CD4-positive, alpha-beta memory T cell (primary cell): ENCODE data around the gene ESYT2. TPM values are rescaled to one million over a fixed set of nuclear protein-coding genes. Genes with fewer than 3 reads are reported as not detected.
A peak's percentile ranks its signal among the peaks of the same experiment; 100 is the strongest.

Experiments used
- CTCF ChIA-PET: fragments of 350-600 bp; sonication (Branson Sonifier 250); formaldehyde crosslinking; loops from one replicate; lab custom pipeline; 2021; ENCODE audit warnings: inconsistent platforms; ENCODE audit not compliant: partially characterized antibody; lab: Charles Lee
- POLR2A ChIA-PET: fragments of 350-600 bp; sonication (Branson Sonifier 250); formaldehyde crosslinking; loops from one replicate; lab custom pipeline; 2021; ENCODE audit not compliant: partially characterized antibody; lab: Charles Lee
- DNase-seq, 5 donors: peaks; one replicate each; pipeline versions ENCODE4 v3.0.0 to v3.0.0-alpha.2; 2020 to 2022; ENCODE audit warnings: mixed read lengths in 1 of 5
- H3K27ac ChIP-seq: one replicate; pipeline ENCODE4 v1.7.0; 2013; ENCODE audit warnings: low read depth, low read length
- H3K27me3 ChIP-seq: 2 replicates; pipeline ENCODE4 v1.7.0; 2013; ENCODE audit warnings: mild to moderate bottlenecking, low read length, moderate library complexity; ENCODE audit not compliant: insufficient read depth
- H3K36me3 ChIP-seq: 2 replicates; pipeline ENCODE4 v1.7.0; 2013; ENCODE audit warnings: mild to moderate bottlenecking, low read length, moderate library complexity; ENCODE audit not compliant: insufficient read depth
- H3K4me1 ChIP-seq: 2 replicates; pipeline ENCODE4 v1.7.0; 2013; ENCODE audit warnings: mild to moderate bottlenecking, low read length, moderate library complexity; ENCODE audit not compliant: insufficient read depth
- H3K4me3 ChIP-seq, 2 donors: one replicate each; pipeline ENCODE4 v1.7.0; 2013; ENCODE audit warnings: low read length in 2 of 2, mild to moderate bottlenecking in 1 of 2
- H3K9me3 ChIP-seq, 2 donors: one replicate each; pipeline ENCODE4 v1.7.0; 2013; ENCODE audit warnings: low read length in 2 of 2, control low read depth in 1 of 2; ENCODE audit not compliant: control insufficient read depth in 1 of 2
- H3K27ac Mint-ChIP-seq, 7 donors: one replicate each; pipeline ENCODE4 v1.8.0; 2020 to 2021; ENCODE audit warnings: mixed read lengths in 7 of 7, mild to moderate bottlenecking in 6 of 7, inconsistent platforms in 3 of 7, moderate library complexity in 3 of 7
- H3K27me3 Mint-ChIP-seq, 2 donors: one replicate each; pipeline ENCODE4 v1.8.0; 2020 to 2021; ENCODE audit warnings: mixed read lengths in 2 of 2
- H3K36me3 Mint-ChIP-seq, 2 donors: one replicate each; pipeline ENCODE4 v1.8.0; 2020 to 2021; ENCODE audit warnings: mixed read lengths in 2 of 2, inconsistent platforms in 1 of 2, mild to moderate bottlenecking in 1 of 2
- H3K4me1 Mint-ChIP-seq, 4 donors: one replicate each; pipeline ENCODE4 v1.8.0; 2020 to 2021; ENCODE audit warnings: mixed read lengths in 4 of 4, mild to moderate bottlenecking in 1 of 4
- H3K4me3 Mint-ChIP-seq, 8 donors: one replicate each; pipeline ENCODE4 v1.8.0; 2020 to 2021; ENCODE audit warnings: mixed read lengths in 8 of 8, mild to moderate bottlenecking in 7 of 8, moderate library complexity in 6 of 8, inconsistent platforms in 3 of 8
- H3K9me3 Mint-ChIP-seq, 8 donors: one replicate each; pipeline ENCODE4 v1.8.0; 2020 to 2021; ENCODE audit warnings: mixed read lengths in 8 of 8, mild to moderate bottlenecking in 5 of 8, inconsistent platforms in 3 of 8, moderate library complexity in 1 of 8
- intact Hi-C: fragments of 100-400 bp; cut with micrococcal nuclease; formaldehyde crosslinking; loops from one replicate; pipeline ENCODE4 v1.15.1; 2023
- polyA plus RNA-seq, 2 donors: library from polyadenylated mRNA; unstranded; fragments of 300-500 nt; fragmentation: Illumina TruSeq; gene quantifications; one replicate each; pipeline ENCODE4 v1.2.3, GENCODE V29; 2021
- total RNA-seq, 2 experiments: library from RNA; stranded (reverse); gene quantifications; one replicate each; pipeline ENCODE4 v1.2.3, GENCODE V29; 2021

The ESYT2 gene
- total and polyA plus RNA-seq, 4 experiments from 2014 or later: 52.3 to 116 (median 106) TPM

- H3K9me3 ChIP-seq: no peaks in the 10 kb centered on the region
- H3K27ac Mint-ChIP-seq: peak overlapping the region in 1 of 7 donors; percentile 56
- H3K27me3 ChIP-seq: no peaks in the 10 kb centered on the region
These were observed 69.4 kb downstream of the ESYT2 start for GRCh38 chr7:158759749-158760444.

GRCh38 chr7:158759245-158759614 is 70.1 kb downstream of the ESYT2 start:
- Histone ChIP-seq H3K4me1 (no peaks in the 10 kb centered on the region), H3K36me3 (peaks cover 57% of the 10 kb centered on the region), H3K4me3 (no peak overlapping the region), H3K9me3 (no peaks in the 10 kb centered on the region), H3K27ac (no peak overlapping the region), H3K27me3 (no peaks in the 10 kb centered on the region)
- Mint-ChIP-seq H3K4me3 (no peak overlapping the region), H3K4me1 (peaks cover 0 to 8% (median 1%) of the 10 kb centered on the region in 4 donors), H3K9me3 (no peaks in the 10 kb centered on the region), H3K27ac (no peak overlapping the region), H3K27me3 (no peaks in the 10 kb centered on the region), H3K36me3 (peaks cover 64 to 85% of the 10 kb centered on the region in 2 donors)
- intact Hi-C loops: no loop called here
- no peak for DNase-seq
- POLR2A ChIA-PET: no interaction called here
- CTCF ChIA-PET: interaction anchor here (0.6 to 2.5 kb wide), 6 partner anchors 24 to 218 kb away, joined by 3 to 18 read pairs (median 4); no protein-coding TSS in a partner anchor

More at GRCh38 chr7:158759749-158760444, 69.4 kb downstream of the ESYT2 start:
- Mint-ChIP-seq H3K36me3 (peaks cover 68 to 88% of the 10 kb centered on the region in 2 donors), H3K4me1 (peaks cover 0 to 8% (median 1%) of the 10 kb centered on the region in 4 donors), H3K9me3 (no peaks in the 10 kb centered on the region), H3K4me3 (peak overlapping the region in 1 of 8 donors; percentile 12), H3K27me3 (no peaks in the 10 kb centered on the region)
- DNase-seq: no peak
- ChIA-PET CTCF (interaction anchor here (0.6 to 2.5 kb wide), 8 partner anchors 23 to 217 kb away, joined by 3 to 18 read pairs (median 4); no protein-coding TSS in a partner anchor), POLR2A (no interaction called here)
- intact Hi-C loops: loop anchor here (2.0 to 10.0 kb wide), 3 partner anchors 55 to 217 kb away; partner anchors contain the start of genes ESYT2 and NCAPG2
- H3K27ac ChIP-seq: no peak overlapping the region
- peaks cover 58% of the 10 kb centered on the region for H3K36me3 ChIP-seq
- H3K4me1 ChIP-seq: no peaks in the 10 kb centered on the region
- no peak overlapping the region for H3K4me3 ChIP-seq

GRCh38 chr7:158758586-158759244 is 70.6 kb downstream of the ESYT2 start:
- Histone ChIP-seq H3K36me3 (peaks cover 54% of the 10 kb centered on the region), H3K4me3 (no peak overlapping the region), H3K27ac (no peak overlapping the region), H3K4me1 (no peaks in the 10 kb centered on the region), H3K27me3 (no peaks in the 10 kb centered on the region), H3K9me3 (no peaks in the 10 kb centered on the region)
- H3K27ac Mint-ChIP-seq: peak overlapping the region in 2 of 7 donors; percentile 38 to 41
- intact Hi-C loops: no loop called here
- H3K9me3 Mint-ChIP-seq: no peaks in the 10 kb centered on the region
- peak overlapping the region in 2 of 8 donors; percentile 6 to 12 for H3K4me3 Mint-ChIP-seq
- POLR2A ChIA-PET: interaction anchor here (1.3 kb wide), 1 partner anchor 53 kb away, joined by 3 read pairs; no protein-coding TSS in a partner anchor
- peaks cover 63 to 82% of the 10 kb centered on the region in 2 donors for H3K36me3 Mint-ChIP-seq
- peaks cover 0 to 8% (median 1%) of the 10 kb centered on the region in 4 donors for H3K4me1 Mint-ChIP-seq
- H3K27me3 Mint-ChIP-seq: no peaks in the 10 kb centered on the region
- DNase-seq: no peak
- CTCF ChIA-PET: interaction anchor here (1.4 to 2.5 kb wide), 3 partner anchors 24 to 218 kb away, joined by 4 to 18 read pairs (median 5); no protein-coding TSS in a partner anchor

GRCh38 chr7:158757404-158757989 is 71.8 kb downstream of the ESYT2 start:
- DNase-seq: no peak
- ChIA-PET CTCF (no interaction called here), POLR2A (interaction anchor here (1.3 kb wide), 1 partner anchor 54 kb away, joined by 3 read pairs; no protein-coding TSS in a partner anchor)
- no peaks in the 10 kb centered on the region for H3K9me3 ChIP-seq
- H3K36me3 Mint-ChIP-seq: peaks cover 65 to 86% of the 10 kb centered on the region in 2 donors
- no peaks in the 10 kb centered on the region for H3K27me3 Mint-ChIP-seq
- intact Hi-C loops: no loop called here
- H3K4me3 ChIP-seq: no peak overlapping the region
- no peaks in the 10 kb centered on the region for H3K9me3 Mint-ChIP-seq
- no peaks in the 10 kb centered on the region for H3K4me1 ChIP-seq
- peak overlapping the region in 2 of 7 donors; percentile 37 to 76 for H3K27ac Mint-ChIP-seq
- peaks cover 0 to 8% (median 1%) of the 10 kb centered on the region in 4 donors for H3K4me1 Mint-ChIP-seq
- peak overlapping the region in 1 of 8 donors; percentile 26 for H3K4me3 Mint-ChIP-seq
- peaks cover 62% of the 10 kb centered on the region for H3K36me3 ChIP-seq
- no peak overlapping the region for H3K27ac ChIP-seq
- H3K27me3 ChIP-seq: no peaks in the 10 kb centered on the region

GRCh38 chr7:158754746-158755444 is 74.4 kb downstream of the ESYT2 start:
- H3K27ac ChIP-seq: no peak overlapping the region
- H3K27ac Mint-ChIP-seq: peak overlapping the region in 1 of 7 donors; percentile 62

GRCh38 chr7:158753900-158754299 is 75.4 kb downstream of the ESYT2 start:
- POLR2A ChIA-PET: interaction anchor here (1.2 kb wide), 1 partner anchor 11 kb away, joined by 3 read pairs; no protein-coding TSS in a partner anchor
- Histone ChIP-seq H3K4me1 (no peaks in the 10 kb centered on the region), H3K4me3 (no peak overlapping the region), H3K27ac (no peak overlapping the region), H3K27me3 (no peaks in the 10 kb centered on the region), H3K9me3 (no peaks in the 10 kb centered on the region), H3K36me3 (peaks cover 32% of the 10 kb centered on the region)
- H3K36me3 Mint-ChIP-seq: peaks cover 42 to 74% of the 10 kb centered on the region in 2 donors
- CTCF ChIA-PET: interaction anchor here (0.7 to 1.4 kb wide), 3 partner anchors 9 to 223 kb away, joined by 3 to 5 read pairs (median 4); no protein-coding TSS in a partner anchor
- no peak overlapping the region for H3K27ac Mint-ChIP-seq
- no peak for DNase-seq
- intact Hi-C loops: no loop called here
- peaks cover 0 to 3% (median under 1%) of the 10 kb centered on the region in 4 donors for H3K4me1 Mint-ChIP-seq
- H3K27me3 Mint-ChIP-seq: no peaks in the 10 kb centered on the region
- no peak overlapping the region for H3K4me3 Mint-ChIP-seq
- H3K9me3 Mint-ChIP-seq: no peaks in the 10 kb centered on the region

More at GRCh38 chr7:158754746-158755444, 74.4 kb downstream of the ESYT2 start:
- intact Hi-C loops: no loop called here
- Mint-ChIP-seq H3K27me3 (no peaks in the 10 kb centered on the region), H3K4me1 (peaks cover 0 to 3% (median under 1%) of the 10 kb centered on the region in 4 donors), H3K36me3 (peaks cover 43 to 78% of the 10 kb centered on the region in 2 donors), H3K4me3 (no peak overlapping the region), H3K9me3 (no peaks in the 10 kb centered on the region)
- DNase-seq: no peak
- Histone ChIP-seq H3K27me3 (no peaks in the 10 kb centered on the region), H3K36me3 (peaks cover 42% of the 10 kb centered on the region), H3K9me3 (no peaks in the 10 kb centered on the region), H3K4me3 (no peak overlapping the region), H3K4me1 (no peaks in the 10 kb centered on the region)
- CTCF ChIA-PET: no interaction called here
- POLR2A ChIA-PET: interaction anchor here (1.2 kb wide), 1 partner anchor 12 kb away, joined by 3 read pairs; no protein-coding TSS in a partner anchor
